Natural killer cell (primary cell): ENCODE results near the gene KCTD11. TPM values are rescaled to one million over a fixed set of nuclear protein-coding genes. Genes with fewer than 3 reads are reported as not detected.

ENCODE experiments used
- ATAC-seq, 3 donors: fragments of 150-1000 bp in 2 of 3; fragments of 200-7000 bp in 1 of 3; cut with Tn5 transposase; 1 replicate in 1 of 3; 2 replicates in 2 of 3; pipeline ENCODE4 v1.10.0; 2021; ENCODE audit warnings: mild to moderate bottlenecking in 2 of 3, moderate library complexity in 2 of 3
- DNase-seq, 2 donors: peaks; one replicate each; pipeline versions ENCODE4 v3.0.0 to v3.0.0-alpha.2; 2013 to 2021; ENCODE audit warnings: mixed read lengths in 1 of 2
- H3K27ac ChIP-seq: one replicate; pipeline ENCODE4 v1.5.1; 2013; ENCODE audit warnings: mild to moderate bottlenecking, low read length
- H3K27me3 ChIP-seq: one replicate; pipeline ENCODE4 v1.6.1; 2013; ENCODE audit warnings: low read length; ENCODE audit not compliant: control insufficient read depth, insufficient read depth
- H3K36me3 ChIP-seq: one replicate; pipeline ENCODE4 v1.6.1; 2013; ENCODE audit warnings: low read length; ENCODE audit not compliant: control insufficient read depth, insufficient read depth
- H3K4me1 ChIP-seq: one replicate; pipeline ENCODE4 v1.6.1; 2013; ENCODE audit warnings: low read length; ENCODE audit not compliant: control insufficient read depth, insufficient read depth
- H3K4me3 ChIP-seq: one replicate; pipeline ENCODE4 v1.5.1; 2013; ENCODE audit warnings: low read length
- H3K9me3 ChIP-seq: one replicate; pipeline ENCODE4 v1.6.1; 2013; ENCODE audit warnings: low read length; ENCODE audit not compliant: control insufficient read depth, insufficient read depth
- H3K27ac Mint-ChIP-seq, 2 donors: one replicate each; pipeline ENCODE4 v1.8.0; 2022; ENCODE audit warnings: mild to moderate bottlenecking in 2 of 2, mixed read lengths in 2 of 2, moderate library complexity in 1 of 2
- H3K27me3 Mint-ChIP-seq, 2 donors: one replicate each; pipeline ENCODE4 v1.8.0; 2022; ENCODE audit warnings: low read depth in 2 of 2, mixed read lengths in 2 of 2
- H3K36me3 Mint-ChIP-seq: one replicate; pipeline ENCODE4 v1.8.0; 2022; ENCODE audit warnings: mixed read lengths
- H3K4me1 Mint-ChIP-seq, 2 donors: one replicate each; pipeline ENCODE4 v1.8.0; 2022; ENCODE audit warnings: mixed read lengths in 2 of 2
- H3K4me3 Mint-ChIP-seq: one replicate; pipeline ENCODE4 v1.8.0; 2022; ENCODE audit warnings: mild to moderate bottlenecking, moderate library complexity, mixed read lengths
- H3K9me3 Mint-ChIP-seq, 2 donors: one replicate each; pipeline ENCODE4 v1.8.0; 2022; ENCODE audit warnings: mixed read lengths in 2 of 2
- CTCF ChIP-seq: fragments of 200-600 bp; IDR thresholded peaks from one replicate; pipeline ENCODE4 v1.8.0; 2022; ENCODE audit warnings: antibody characterized with exemption
- WGBS: methylation state at CpG from one replicate; pipeline ENCODE4 v1.1.7; 2013; ENCODE audit warnings: missing lambda C conversion rate; ENCODE audit not compliant: insufficient coverage; 5-methylcytosine and 5-hydroxymethylcytosine counted together
- intact Hi-C: fragments of 100-400 bp; cut with micrococcal nuclease; formaldehyde crosslinking; loops from one replicate; pipeline ENCODE4 v1.14.2; 2022
- total RNA-seq, 4 donors: library from RNA; stranded (reverse); fragments of 120-200 nt in 1 of 4; gene quantifications; one replicate each; pipeline versions ENCODE4 v1.2.3 to v1.2.4, GENCODE V29; 2013 to 2022

KCTD11 gene
- 1 to 10 TPM; 5.6 to 9.7 (median 8.3) TPM for total RNA-seq
- total RNA-seq (2013), result 7.3 TPM

- Histone ChIP-seq H3K36me3 (peaks cover 21% of the 10 kb centered on the region), H3K27me3 (no peaks in the 10 kb centered on the region), H3K4me1 (peaks cover 45% of the 10 kb centered on the region), H3K9me3 (no peaks in the 10 kb centered on the region), H3K27ac (peak within 1 kb of the TSS; percentile 95), H3K4me3 (peak within 1 kb of the TSS; percentile 84)
- peak; percentile 1 for TF ChIP-seq CTCF
- ATAC-seq, result peak; percentile 75 to 88 (median 78)
- Mint-ChIP-seq H3K4me1 (peaks cover 9 to 59% of the 10 kb centered on the region in 2 donors), H3K27me3 (no peaks in the 10 kb centered on the region), H3K4me3 (peak within 1 kb of the TSS; percentile 97), H3K9me3 (no peaks in the 10 kb centered on the region), H3K27ac (peak within 1 kb of the TSS; percentile 89), H3K36me3 (no peaks in the 10 kb centered on the region)
- WGBS, result 2% methylated on average over 91 of the region's 91 CpGs
- intact Hi-C loops, result loop anchor here (5.0 to 10.0 kb wide), 2 partner anchors 85 to 333 kb away; partner anchors contain the start of genes FGF11, TMEM102, TP53 and WRAP53
- DNase-seq, result peak; percentile 79 to 83
These were observed at the start of gene KCTD11 for GRCh38 chr17:7351665-7352502. Gene KCTD11 (plus strand): TSS chr17:7352162.

GRCh38 chr17:7304179-7304578 is 47.8 kb upstream of the KCTD11 start:
- no peaks in the 10 kb centered on the region for H3K36me3 ChIP-seq
- no peaks in the 10 kb centered on the region for H3K9me3 Mint-ChIP-seq
- peak overlapping the region; percentile 21 for H3K4me3 Mint-ChIP-seq
- no peak overlapping the region for H3K4me3 ChIP-seq
- H3K27ac ChIP-seq, result no peak overlapping the region
- no peak for DNase-seq
- ATAC-seq, result no peak
- 97% methylated on average over 5 of the region's 7 CpGs for WGBS
- no peaks in the 10 kb centered on the region for H3K9me3 ChIP-seq
- peaks cover 0 to 5% of the 10 kb centered on the region in 2 donors for H3K27me3 Mint-ChIP-seq
- peaks cover 24% of the 10 kb centered on the region for H3K4me1 ChIP-seq
- intact Hi-C loops, result no loop called here
- no peaks in the 10 kb centered on the region for H3K27me3 ChIP-seq
- H3K4me1 Mint-ChIP-seq, result peaks cover 15 to 20% of the 10 kb centered on the region in 2 donors
- H3K36me3 Mint-ChIP-seq, result no peaks in the 10 kb centered on the region
- no peak overlapping the region for H3K27ac Mint-ChIP-seq
- TF ChIP-seq CTCF, result no peak

- Histone ChIP-seq H3K27ac (peak within 1 kb of the TSS; percentile 99), H3K9me3 (no peaks in the 10 kb centered on the region), H3K4me3 (peak within 1 kb of the TSS; percentile 88), H3K4me1 (peaks cover 39% of the 10 kb centered on the region), H3K36me3 (peaks cover 26% of the 10 kb centered on the region), H3K27me3 (no peaks in the 10 kb centered on the region)
- Mint-ChIP-seq H3K4me3 (peak within 1 kb of the TSS; percentile 95), H3K4me1 (peaks cover 40 to 48% of the 10 kb centered on the region in 2 donors), H3K27me3 (no peaks in the 10 kb centered on the region), H3K27ac (peak within 1 kb of the TSS; percentile 91 to 99), H3K9me3 (no peaks in the 10 kb centered on the region), H3K36me3 (peaks cover 17% of the 10 kb centered on the region)
- intact Hi-C loops, result loop anchor here (1.0 to 5.0 kb wide), 7 partner anchors 22 to 535 kb away; partner anchors contain the start of genes ELP5, GABARAP, NEURL4 and POLR2A
- under 1% methylated on average over 64 of the region's 64 CpGs for whole genome bisulfite sequencing
- peak; percentile 67 to 86 (median 73) for ATAC-seq
- peak; percentile 98 to 100 for DNase-seq
- TF ChIP-seq CTCF, result no peak
These were observed 44.9 kb upstream of the KCTD11 start, which contains the start of gene EIF5A for GRCh38 chr17:7306911-7307685. Gene EIF5A (plus strand): TSS chr17:7307628. CDS start chr17:7309636, 2,008 bp downstream.
